COR-L47 (cell line): ENCODE data around the gene PDE7B.
A peak's percentile ranks its signal among the peaks of the same experiment; 100 is the strongest.

Experiments
- DNase-seq: peaks from one replicate; lab custom pipeline; 2025; lab: John Stamatoyannopoulos, UW

Gene PDE7B

GRCh38 chr6:135890876-135891275, 39.4 kb downstream of the PDE7B start:
- no peak for DNase-seq

- no peak for DNase-seq
These were observed 40.2 kb downstream of the PDE7B start for GRCh38 chr6:135891710-135892109.

GRCh38 chr6:135895231-135895911, 43.9 kb downstream of the PDE7B start:
- no peak for DNase-seq

DNA sequence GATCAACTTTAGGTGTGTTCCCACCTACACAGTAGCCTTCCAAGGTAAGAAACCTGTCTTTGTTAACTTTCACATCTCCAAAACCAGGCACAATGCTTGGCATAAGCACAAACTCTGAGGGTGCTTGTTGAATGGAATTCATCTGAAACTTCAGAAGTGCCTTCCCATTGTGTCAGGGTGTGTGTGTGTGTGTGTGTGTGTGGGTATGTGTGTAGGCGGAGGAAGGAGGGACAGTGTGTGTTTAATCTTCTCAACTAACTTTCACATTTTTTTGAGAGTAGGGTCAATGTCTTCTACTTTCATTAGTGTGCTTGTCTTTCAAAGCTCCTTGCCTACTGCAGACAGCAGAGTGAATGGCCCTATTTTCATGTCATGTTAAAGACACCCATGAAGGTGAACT, 45.6 kb downstream of the PDE7B start:
- DNase-seq = no peak

GRCh38 chr6:135901774-135902524, 50.4 kb downstream of the PDE7B start:
- DNase-seq = no peak

DNA sequence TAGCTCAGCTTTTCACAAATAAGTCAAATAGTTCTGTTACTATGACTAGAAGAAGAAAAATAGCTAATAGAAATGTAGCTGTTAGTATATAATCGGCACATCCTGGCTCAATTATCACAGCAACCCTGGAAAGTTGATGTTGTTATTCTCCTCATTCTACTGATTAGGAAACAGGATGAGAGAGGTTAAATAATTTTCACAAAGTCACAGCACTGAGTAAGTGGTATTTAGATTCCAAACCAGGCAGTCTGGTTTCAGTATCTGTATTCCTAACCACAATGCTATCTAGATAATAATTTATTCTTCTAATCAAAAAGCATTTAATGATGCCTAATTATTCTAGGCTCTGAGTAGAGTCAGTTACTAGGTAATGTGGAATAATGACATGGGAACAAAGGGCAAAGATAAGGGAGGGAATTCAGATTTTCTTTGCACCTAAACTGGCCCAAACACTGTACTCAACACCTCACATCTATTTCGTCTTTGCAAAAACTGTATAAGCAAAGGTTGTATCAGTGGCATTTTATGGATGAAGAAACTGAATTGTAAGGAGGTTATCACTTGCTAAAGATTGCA, 51.3 kb downstream of the PDE7B start:
- DNase-seq = no peak

DNA sequence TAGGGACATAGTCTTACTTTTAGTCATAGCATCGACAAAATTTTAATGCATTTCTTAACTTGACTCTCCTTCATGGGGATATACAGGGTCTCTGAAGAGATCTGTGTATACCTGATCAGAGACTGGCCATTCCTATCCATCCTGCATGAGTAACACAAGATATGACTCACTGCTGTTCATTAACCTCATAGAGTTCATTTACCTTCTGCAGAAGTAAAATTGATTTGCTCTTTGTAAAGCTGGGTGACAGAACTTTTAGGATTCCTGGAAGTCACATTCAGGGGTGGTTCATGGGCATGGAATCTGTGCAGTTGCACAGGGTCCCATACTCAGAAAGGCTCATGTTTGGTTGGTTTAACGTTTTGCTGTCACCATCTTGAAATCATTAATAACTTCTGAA, 53.2 kb downstream of the PDE7B start:
- no peak for DNase-seq

GRCh38 chr6:135905604-135906300, 54.3 kb downstream of the PDE7B start:
- DNase-seq = no peak

GRCh38 chr6:135906542-135906941, 55.0 kb downstream of the PDE7B start:
- DNase-seq = no peak

DNA sequence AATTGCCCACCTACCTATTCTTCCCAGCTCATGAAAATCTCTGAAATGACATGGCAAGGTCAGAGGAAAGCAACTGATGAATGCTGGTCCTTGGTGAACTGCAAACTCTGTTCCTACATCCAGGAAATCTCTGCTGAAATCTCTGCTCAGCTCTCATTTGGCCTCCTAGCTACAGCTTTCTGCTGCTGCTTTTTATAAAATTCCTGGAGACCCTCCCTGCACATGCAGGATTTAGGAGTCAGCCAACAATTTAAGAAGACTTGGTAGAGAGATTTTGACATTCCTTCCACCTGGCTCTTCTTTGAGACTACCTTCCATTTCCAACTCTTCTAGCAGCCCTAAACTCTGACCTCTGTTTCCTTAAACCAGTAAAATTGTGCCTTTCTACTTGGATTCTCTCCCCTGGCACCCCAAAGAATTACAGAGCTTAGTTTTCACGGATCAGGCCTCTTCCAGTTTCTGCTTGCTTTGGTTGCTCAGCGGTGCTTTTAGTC, 55.5 kb downstream of the PDE7B start:
- DNase-seq = no peak

- peak; percentile 2 for DNase-seq
These were observed 58.4 kb downstream of the PDE7B start for GRCh38 chr6:135909737-135910387.

GRCh38 chr6:135910790-135911618, 59.5 kb downstream of the PDE7B start:
- peak; percentile 14 for DNase-seq

- no peak for DNase-seq
These were observed 62.3 kb downstream of the PDE7B start for GRCh38 chr6:135913785-135914184.

DNA sequence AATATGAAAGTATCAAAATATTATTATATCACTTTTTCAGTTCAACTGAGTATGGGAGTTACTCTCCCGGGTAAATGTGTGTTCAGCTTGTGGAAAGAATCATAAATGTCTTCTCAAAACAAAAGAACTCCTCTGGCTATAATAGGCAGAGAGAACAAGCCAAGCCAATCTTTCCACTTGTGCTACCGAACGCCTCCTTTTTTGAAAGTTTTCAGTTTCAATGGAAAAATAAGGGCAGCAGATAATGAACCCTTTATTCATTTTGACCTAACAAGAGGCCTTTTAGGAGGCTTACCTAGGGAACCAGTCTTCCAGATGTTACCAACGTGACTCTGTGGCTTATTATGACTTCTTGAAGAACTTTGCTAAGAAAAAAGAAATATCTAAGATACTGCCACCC, 67.5 kb downstream of the PDE7B start:
- no peak for DNase-seq

DNA sequence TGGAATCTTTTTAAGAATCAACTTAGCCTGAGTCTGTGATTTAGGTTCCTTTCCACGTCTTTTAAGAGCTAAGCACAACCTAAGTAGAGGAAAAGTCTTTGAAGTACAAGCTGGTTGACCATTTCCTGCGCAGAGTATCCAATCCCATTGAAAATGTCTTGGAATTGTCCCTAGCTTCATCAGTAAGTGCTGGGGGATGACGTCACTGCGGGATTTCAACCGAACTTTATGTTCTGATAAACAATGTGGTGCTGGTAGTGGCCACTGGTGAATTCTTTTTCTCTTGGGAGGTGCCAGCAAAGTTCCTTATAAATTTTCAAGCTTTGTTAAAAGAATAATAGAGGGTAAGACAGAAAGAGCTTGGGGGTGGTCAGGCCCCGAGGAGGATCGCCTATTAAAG, 69.2 kb downstream of the PDE7B start:
- no peak for DNase-seq

DNA sequence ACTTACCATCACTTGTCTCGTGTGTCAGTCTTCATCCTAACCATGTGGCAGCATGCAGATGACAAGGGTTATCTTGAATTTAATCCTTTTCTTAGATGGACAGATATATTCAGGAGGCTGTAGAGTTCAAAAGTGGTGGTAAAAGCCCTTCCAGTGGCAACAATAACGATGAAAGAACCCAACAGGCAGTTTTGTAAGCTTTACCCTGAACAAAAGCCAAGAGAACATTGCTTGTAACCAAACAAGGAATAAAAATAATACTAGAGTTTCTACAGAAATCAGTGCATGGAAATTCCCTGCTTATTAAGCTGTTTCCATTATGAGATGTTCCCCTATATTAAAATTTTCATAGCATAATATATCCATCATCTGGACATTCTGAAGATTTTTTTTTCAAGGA, 69.7 kb downstream of the PDE7B start:
- no peak for DNase-seq

- DNase-seq = no peak
These were observed 70.7 kb downstream of the PDE7B start for GRCh38 chr6:135922174-135922573.

GRCh38 chr6:135922746-135923145, 71.2 kb downstream of the PDE7B start:
- DNase-seq = no peak

GRCh38 chr6:135932651-135933050, 81.2 kb downstream of the PDE7B start:
- DNase-seq = no peak

- peak; percentile 19 for DNase-seq
These were observed 84.6 kb downstream of the PDE7B start for GRCh38 chr6:135935941-135936601.

- no peak for DNase-seq
These were observed 85.1 kb downstream of the PDE7B start for GRCh38 chr6:135936606-135937005.
